Measurements from ENCODE around the gene SUMO3. TPM values are rescaled to one million over a fixed set of nuclear protein-coding genes. Genes with fewer than 3 reads are reported as not detected.

The SUMO3 gene
- polyA plus RNA-seq, 1 of the 3 experiments (the other 2 are of a cell fraction) = 125 TPM

DNA sequence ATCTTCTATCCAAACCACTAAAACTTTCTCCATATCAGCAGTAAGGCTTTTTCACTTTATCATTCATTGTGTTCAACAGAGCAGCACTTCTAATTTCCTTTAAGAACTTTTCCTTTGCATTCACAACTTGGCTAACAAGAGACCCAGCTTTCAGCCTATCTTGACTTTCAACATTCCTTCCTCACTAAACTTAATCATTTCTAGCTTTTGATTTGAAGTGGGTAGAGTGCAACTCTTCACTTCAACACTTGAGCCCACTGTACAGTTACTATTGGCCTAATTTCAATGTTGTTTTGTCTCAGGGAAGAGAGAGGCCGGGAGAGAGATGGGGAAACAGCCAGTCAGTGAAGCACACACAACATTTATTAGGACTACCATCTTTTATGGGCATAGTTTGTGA, 18.2 kb downstream of the SUMO3 start:
- Histone ChIP-seq H3K9ac (no peak overlapping the region), H4K20me1 (ENCODE audit: insufficient read depth) (peaks cover 53% of the 10 kb centered on the region), H2AFZ (ENCODE audit: low read depth) (no peak overlapping the region), H3K36me3 (replicated peaks in 1 of 2; ENCODE audit: control insufficient read depth in 1 of 2, insufficient read depth in 2 of 2, low read length in 1 of 2) (peaks cover 30 to 37% of the 10 kb centered on the region in 2 experiments), H3K79me2 (ENCODE audit: insufficient read depth) (peaks cover 72% of the 10 kb centered on the region), H3K4me1 (ENCODE audit: control insufficient read depth in 1 of 2, insufficient read depth in 2 of 2, low read depth in 1 of 2, low read length in 1 of 2) (peaks cover 0 to 23% of the 10 kb centered on the region in 2 experiments; a peak in 2 of 4 replicates), H3K4me2 (peak overlapping the region; percentile 81), H3K27me3 (ENCODE audit: insufficient read depth) (no peaks in the 10 kb centered on the region), H3K27ac (ENCODE audit: low read depth in 2 of 2, low read length in 1 of 2) (no peak overlapping the region), H3K4me3 (ENCODE audit: low read depth in 2 of 2, low read length in 1 of 2) (peak overlapping the region in 1 of 2 experiments; percentile 97; a peak in 1 of 4 replicates), H3F3A (replicated peaks; ENCODE audit: insufficient read depth) (peaks cover 11% of the 10 kb centered on the region), H3K9me2 (no peaks in the 10 kb centered on the region), H3K9me3 (no peaks in the 10 kb centered on the region)
- POLR2A ChIA-PET = no interaction called here
- DNase-seq = no peak
- no peak for TF ChIP-seq USF1 (IDR thresholded peaks at IDR 0.05; ENCODE audit: borderline replicate concordance, low read depth)
- CTCF ChIA-PET = interaction anchor here (0.6 to 6.2 kb wide), 32 partner anchors 8 to 422 kb away, joined by 3 to 54 read pairs (median 6); partner anchors contain the start of genes PTTG1IP, SLX9 and TSPEAR
- 90% methylated on average over 1 of the region's 1 CpG for WGBS (ENCODE audit: low lambda C conversion rate)

DNA sequence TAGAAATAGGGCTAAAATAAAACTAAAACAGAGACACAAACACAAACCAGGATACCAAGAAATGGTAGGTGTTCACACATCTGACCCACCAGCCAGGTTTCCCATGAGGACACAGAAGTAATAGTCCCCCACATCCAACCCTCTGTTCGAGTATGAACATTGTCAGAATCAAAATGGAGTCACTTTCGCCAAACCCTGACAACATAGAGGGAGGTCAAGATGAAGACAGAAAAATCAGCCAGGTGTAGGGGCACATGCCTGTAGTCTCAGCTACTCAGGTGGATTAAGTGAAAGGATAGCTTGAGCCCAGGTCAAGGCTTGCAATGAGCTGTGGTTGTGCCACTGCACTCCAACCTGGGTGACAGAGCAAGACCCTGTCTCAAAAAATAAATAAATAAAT, 20.1 kb downstream of the SUMO3 start:
- H3K9ac ChIP-seq = no peak overlapping the region
- no peak overlapping the region for H2AFZ ChIP-seq (ENCODE audit: low read depth)
- WGBS (ENCODE audit: low lambda C conversion rate) = 100% methylated on average over 2 of the region's 2 CpGs
- H3K4me2 ChIP-seq = no peak overlapping the region
- no peak for TF ChIP-seq NFIC (IDR thresholded peaks at IDR 0.05; ENCODE audit: borderline replicate concordance)
- no peak overlapping the region for H3K4me3 ChIP-seq (ENCODE audit: low read depth in 2 of 2, low read length in 1 of 2)
- H4K20me1 ChIP-seq (ENCODE audit: insufficient read depth) = peaks cover 69% of the 10 kb centered on the region
- no peak overlapping the region for H3K27ac ChIP-seq (ENCODE audit: low read depth in 2 of 2, low read length in 1 of 2)
- H3K36me3 ChIP-seq (replicated peaks in 1 of 2; ENCODE audit: control insufficient read depth in 1 of 2, insufficient read depth in 2 of 2, low read length in 1 of 2) = peaks cover 25 to 27% of the 10 kb centered on the region in 2 experiments
- CTCF ChIA-PET = no interaction called here
- peaks cover 88% of the 10 kb centered on the region for H3K79me2 ChIP-seq (ENCODE audit: insufficient read depth)
- H3K9me2 ChIP-seq = no peaks in the 10 kb centered on the region
- no peak for DNase-seq
- H3K9me3 ChIP-seq = no peaks in the 10 kb centered on the region
- H3K27me3 ChIP-seq (ENCODE audit: insufficient read depth) = no peaks in the 10 kb centered on the region
- H3K4me1 ChIP-seq (ENCODE audit: control insufficient read depth in 1 of 2, insufficient read depth in 2 of 2, low read depth in 1 of 2, low read length in 1 of 2) = peaks cover 0 to 17% of the 10 kb centered on the region in 2 experiments; a peak in 3 of 4 replicates
- no peaks in the 10 kb centered on the region for H3F3A ChIP-seq (replicated peaks; ENCODE audit: insufficient read depth)
- POLR2A ChIA-PET = no interaction called here

DNA sequence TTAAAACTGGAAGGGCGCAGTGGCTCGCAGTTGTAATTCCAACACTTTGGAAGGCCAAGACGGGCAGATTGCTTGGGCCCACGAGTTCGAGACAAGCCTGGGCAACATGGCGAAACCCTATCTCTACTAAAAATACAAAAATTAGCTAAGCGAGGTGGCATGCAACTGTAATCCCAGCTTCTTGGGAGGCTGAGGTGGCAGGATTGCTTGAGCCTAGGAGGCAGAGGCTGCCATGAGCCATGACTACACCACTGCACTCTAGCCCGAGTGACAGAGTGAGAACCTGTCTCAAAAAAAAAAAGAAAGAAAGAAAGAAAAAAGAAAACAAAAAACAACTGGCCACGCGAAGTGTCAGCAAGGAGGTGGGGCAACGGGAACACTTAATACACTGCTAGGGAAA, 22.5 kb downstream of the SUMO3 start:
- ChIA-PET POLR2A (no interaction called here), CTCF (no interaction called here)
- Histone ChIP-seq H4K20me1 (ENCODE audit: insufficient read depth) (peaks cover 89% of the 10 kb centered on the region), H3K9me3 (no peaks in the 10 kb centered on the region), H3K4me3 (ENCODE audit: low read depth in 2 of 2, low read length in 1 of 2) (no peak overlapping the region), H3K9me2 (no peaks in the 10 kb centered on the region), H2AFZ (ENCODE audit: low read depth) (no peak overlapping the region), H3K4me1 (ENCODE audit: control insufficient read depth in 1 of 2, insufficient read depth in 2 of 2, low read depth in 1 of 2, low read length in 1 of 2) (peaks cover 0 to 11% of the 10 kb centered on the region in 2 experiments; a peak in 3 of 4 replicates), H3K9ac (no peak overlapping the region), H3K27me3 (ENCODE audit: insufficient read depth) (no peaks in the 10 kb centered on the region), H3K4me2 (no peak overlapping the region), H3K79me2 (ENCODE audit: insufficient read depth) (peaks cover 100% of the 10 kb centered on the region), H3K36me3 (replicated peaks in 1 of 2; ENCODE audit: control insufficient read depth in 1 of 2, insufficient read depth in 2 of 2, low read length in 1 of 2) (peaks cover 25 to 36% of the 10 kb centered on the region in 2 experiments), H3F3A (replicated peaks; ENCODE audit: insufficient read depth) (no peaks in the 10 kb centered on the region), H3K27ac (ENCODE audit: low read depth in 2 of 2, low read length in 1 of 2) (no peak overlapping the region)
- WGBS (ENCODE audit: low lambda C conversion rate) = 95% methylated on average over 11 of the region's 11 CpGs
- DNase-seq = no peak
- TF ChIP-seq TCF12 (IDR thresholded peaks at IDR 0.05) = no peak
- no peak for TF ChIP-seq TEAD4 (IDR thresholded peaks at IDR 0.05; ENCODE audit: borderline replicate concordance, insufficient read depth)
- TF ChIP-seq RCOR1 (IDR thresholded peaks at IDR 0.05; ENCODE audit: low read length) = no peak
- TF ChIP-seq NFIC (IDR thresholded peaks at IDR 0.05; ENCODE audit: borderline replicate concordance) = no peak
- TF ChIP-seq YY1 (IDR thresholded peaks at IDR 0.05; ENCODE audit: low read depth) = no peak
- TF ChIP-seq, protein P1, sequence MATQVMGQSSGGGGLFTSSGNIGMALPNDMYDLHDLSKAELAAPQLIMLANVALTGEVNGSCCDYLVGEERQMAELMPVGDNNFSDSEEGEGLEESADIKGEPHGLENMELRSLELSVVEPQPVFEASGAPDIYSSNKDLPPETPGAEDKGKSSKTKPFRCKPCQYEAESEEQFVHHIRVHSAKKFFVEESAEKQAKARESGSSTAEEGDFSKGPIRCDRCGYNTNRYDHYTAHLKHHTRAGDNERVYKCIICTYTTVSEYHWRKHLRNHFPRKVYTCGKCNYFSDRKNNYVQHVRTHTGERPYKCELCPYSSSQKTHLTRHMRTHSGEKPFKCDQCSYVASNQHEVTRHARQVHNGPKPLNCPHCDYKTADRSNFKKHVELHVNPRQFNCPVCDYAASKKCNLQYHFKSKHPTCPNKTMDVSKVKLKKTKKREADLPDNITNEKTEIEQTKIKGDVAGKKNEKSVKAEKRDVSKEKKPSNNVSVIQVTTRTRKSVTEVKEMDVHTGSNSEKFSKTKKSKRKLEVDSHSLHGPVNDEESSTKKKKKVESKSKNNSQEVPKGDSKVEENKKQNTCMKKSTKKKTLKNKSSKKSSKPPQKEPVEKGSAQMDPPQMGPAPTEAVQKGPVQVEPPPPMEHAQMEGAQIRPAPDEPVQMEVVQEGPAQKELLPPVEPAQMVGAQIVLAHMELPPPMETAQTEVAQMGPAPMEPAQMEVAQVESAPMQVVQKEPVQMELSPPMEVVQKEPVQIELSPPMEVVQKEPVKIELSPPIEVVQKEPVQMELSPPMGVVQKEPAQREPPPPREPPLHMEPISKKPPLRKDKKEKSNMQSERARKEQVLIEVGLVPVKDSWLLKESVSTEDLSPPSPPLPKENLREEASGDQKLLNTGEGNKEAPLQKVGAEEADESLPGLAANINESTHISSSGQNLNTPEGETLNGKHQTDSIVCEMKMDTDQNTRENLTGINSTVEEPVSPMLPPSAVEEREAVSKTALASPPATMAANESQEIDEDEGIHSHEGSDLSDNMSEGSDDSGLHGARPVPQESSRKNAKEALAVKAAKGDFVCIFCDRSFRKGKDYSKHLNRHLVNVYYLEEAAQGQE (IDR thresholded peaks at IDR 0.05; ENCODE audit: low read depth, low read length) = no peak
- no peak for TF ChIP-seq MEF2A (IDR thresholded peaks at IDR 0.05; ENCODE audit: borderline replicate concordance, low read depth)
- TF ChIP-seq POLR2AphosphoS5 (IDR thresholded peaks at IDR 0.05; ENCODE audit: low read depth, low read length) = no peak
- TF ChIP-seq, protein P2, sequence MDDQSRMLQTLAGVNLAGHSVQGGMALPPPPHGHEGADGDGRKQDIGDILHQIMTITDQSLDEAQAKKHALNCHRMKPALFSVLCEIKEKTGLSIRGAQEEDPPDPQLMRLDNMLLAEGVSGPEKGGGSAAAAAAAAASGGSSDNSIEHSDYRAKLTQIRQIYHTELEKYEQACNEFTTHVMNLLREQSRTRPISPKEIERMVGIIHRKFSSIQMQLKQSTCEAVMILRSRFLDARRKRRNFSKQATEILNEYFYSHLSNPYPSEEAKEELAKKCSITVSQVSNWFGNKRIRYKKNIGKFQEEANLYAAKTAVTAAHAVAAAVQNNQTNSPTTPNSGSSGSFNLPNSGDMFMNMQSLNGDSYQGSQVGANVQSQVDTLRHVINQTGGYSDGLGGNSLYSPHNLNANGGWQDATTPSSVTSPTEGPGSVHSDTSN (IDR thresholded peaks at IDR 0.05) = no peak
- TF ChIP-seq EP300 (IDR thresholded peaks at IDR 0.05; ENCODE audit: borderline replicate concordance in 1 of 2, low read depth in 1 of 2, low read length in 1 of 2) = no peak
- TF ChIP-seq MAX (IDR thresholded peaks at IDR 0.05; ENCODE audit: low read depth) = no peak
- TF ChIP-seq, protein P3, sequence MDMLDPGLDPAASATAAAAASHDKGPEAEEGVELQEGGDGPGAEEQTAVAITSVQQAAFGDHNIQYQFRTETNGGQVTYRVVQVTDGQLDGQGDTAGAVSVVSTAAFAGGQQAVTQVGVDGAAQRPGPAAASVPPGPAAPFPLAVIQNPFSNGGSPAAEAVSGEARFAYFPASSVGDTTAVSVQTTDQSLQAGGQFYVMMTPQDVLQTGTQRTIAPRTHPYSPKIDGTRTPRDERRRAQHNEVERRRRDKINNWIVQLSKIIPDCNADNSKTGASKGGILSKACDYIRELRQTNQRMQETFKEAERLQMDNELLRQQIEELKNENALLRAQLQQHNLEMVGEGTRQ (IDR thresholded peaks at IDR 0.05; ENCODE audit: borderline replicate concordance, low read depth, low read length) = no peak
- no peak for TF ChIP-seq USF1 (IDR thresholded peaks at IDR 0.05; ENCODE audit: borderline replicate concordance, low read depth)

Data from SK-N-SH (cell line).